Measurements from ENCODE around the gene NID2.

The NID2 gene

DNA sequence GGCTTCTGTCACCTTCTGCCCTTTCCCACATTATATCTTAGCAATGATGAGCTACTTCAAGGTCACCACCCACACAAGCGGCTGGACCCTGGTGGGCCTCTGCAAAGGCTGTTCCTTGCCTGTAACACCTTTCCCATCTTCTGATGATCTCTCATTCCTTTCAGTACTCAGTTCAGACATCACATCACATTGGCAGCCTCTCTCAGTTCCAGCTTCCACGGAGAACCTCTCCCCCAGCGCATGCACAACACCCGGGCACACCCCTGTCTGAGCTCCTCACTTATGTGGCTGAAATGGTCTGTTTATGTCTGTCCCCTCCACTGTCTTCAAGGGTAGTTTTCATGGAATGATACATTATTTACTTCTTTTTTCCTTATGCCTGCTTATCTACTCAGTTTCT lies 6.5 kb upstream of the NID2 start:
- TF ChIP-seq, protein P1, sequence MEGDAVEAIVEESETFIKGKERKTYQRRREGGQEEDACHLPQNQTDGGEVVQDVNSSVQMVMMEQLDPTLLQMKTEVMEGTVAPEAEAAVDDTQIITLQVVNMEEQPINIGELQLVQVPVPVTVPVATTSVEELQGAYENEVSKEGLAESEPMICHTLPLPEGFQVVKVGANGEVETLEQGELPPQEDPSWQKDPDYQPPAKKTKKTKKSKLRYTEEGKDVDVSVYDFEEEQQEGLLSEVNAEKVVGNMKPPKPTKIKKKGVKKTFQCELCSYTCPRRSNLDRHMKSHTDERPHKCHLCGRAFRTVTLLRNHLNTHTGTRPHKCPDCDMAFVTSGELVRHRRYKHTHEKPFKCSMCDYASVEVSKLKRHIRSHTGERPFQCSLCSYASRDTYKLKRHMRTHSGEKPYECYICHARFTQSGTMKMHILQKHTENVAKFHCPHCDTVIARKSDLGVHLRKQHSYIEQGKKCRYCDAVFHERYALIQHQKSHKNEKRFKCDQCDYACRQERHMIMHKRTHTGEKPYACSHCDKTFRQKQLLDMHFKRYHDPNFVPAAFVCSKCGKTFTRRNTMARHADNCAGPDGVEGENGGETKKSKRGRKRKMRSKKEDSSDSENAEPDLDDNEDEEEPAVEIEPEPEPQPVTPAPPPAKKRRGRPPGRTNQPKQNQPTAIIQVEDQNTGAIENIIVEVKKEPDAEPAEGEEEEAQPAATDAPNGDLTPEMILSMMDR (IDR thresholded peaks at IDR 0.05; ENCODE audit: borderline replicate concordance, insufficient read depth, low read depth, low read length) = no peak
- no peak overlapping the region for H3K4me3 ChIP-seq (ENCODE audit: low read depth, low read length)

DNA sequence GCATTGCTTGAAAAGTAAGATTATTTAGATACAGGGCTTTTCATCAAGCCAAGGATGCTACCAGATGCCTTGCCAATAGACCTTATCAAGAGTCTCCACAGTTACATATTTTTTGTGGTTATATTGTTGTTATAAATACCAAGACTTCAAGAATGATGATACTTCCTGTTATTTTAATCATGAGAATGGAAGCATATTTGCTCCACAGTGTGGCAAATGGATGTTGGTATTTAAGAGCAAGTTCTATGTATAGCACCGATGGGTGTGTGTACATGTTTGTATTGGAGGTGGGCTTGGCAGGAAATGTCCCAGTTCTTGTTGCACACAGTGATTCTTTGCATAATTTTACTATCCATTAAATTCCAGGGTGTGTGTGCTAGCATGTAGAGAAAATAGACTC lies 4.4 kb upstream of the NID2 start:
- no peak overlapping the region for H3K4me3 ChIP-seq (ENCODE audit: low read depth, low read length)
- TF ChIP-seq, protein P1 (IDR thresholded peaks at IDR 0.05; ENCODE audit: borderline replicate concordance, insufficient read depth, low read depth, low read length) = no peak

DNA sequence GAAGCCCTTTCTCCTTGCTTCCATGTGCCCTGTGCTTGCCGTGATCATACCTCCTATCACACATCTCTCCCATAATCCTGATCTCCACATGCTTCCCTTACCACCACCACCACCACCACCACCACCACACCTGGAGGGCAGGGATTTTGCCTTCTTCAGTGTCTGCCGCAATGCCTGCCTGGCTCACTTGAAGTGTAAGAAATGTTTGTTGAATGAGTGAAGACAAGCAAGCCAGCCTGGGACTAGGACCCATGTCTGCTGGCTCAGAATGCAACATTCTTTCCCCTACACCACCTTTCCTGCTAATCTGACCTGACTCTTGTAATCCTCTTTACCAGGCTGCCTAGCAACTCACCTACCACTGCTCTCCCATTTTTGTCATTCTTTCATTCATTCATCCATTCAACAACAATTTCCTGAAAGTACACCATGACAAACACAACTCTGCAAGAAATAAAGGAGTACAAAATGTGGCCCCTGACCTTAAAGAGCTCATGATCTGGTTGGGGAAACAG lies 3.5 kb upstream of the NID2 start:
- no peak overlapping the region for H3K4me3 ChIP-seq (ENCODE audit: low read depth, low read length)
- TF ChIP-seq, protein P1 (IDR thresholded peaks at IDR 0.05; ENCODE audit: borderline replicate concordance, insufficient read depth, low read depth, low read length) = no peak

DNA sequence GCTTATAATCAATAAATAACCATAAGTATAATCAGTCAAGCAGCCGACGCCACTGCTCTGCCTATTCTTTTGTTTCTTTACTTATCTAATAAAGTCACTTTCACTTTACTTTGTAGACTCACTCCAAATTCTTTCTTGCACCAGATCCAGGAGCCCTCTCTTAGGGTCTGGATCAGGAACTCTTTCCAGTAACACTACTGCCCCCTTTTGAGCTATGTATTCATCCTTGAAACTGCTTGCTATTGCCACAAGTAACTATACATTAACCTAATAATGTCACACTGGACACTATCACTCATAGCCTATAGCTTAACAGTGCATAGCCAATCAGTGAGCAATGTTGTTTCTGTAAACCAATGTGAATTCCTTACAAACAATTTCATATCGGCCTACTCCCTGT lies 2.8 kb upstream of the NID2 start:
- TF ChIP-seq, protein P1 (IDR thresholded peaks at IDR 0.05; ENCODE audit: borderline replicate concordance, insufficient read depth, low read depth, low read length) = no peak
- H3K4me3 ChIP-seq (ENCODE audit: low read depth, low read length) = no peak overlapping the region

DNA sequence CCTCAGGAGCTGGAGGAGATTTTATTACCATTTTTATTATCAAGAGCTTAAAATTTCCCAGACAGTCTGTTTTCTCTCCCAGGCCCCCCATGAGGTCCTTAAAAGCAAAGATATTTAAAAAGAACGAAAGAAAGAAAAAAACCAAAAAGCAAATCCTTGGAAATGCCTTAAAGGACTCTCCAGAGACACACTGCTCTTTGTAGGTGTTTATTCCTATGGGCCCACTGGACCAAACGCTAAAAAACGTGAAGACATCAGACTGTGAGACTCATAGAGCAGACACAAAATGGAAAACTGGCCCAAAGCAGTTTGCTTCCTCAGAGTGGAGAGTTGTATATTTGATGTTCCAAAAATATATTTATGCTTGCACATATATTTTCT lies 1.2 kb upstream of the NID2 start:
- no peak overlapping the region for H3K4me3 ChIP-seq (ENCODE audit: low read depth, low read length)
- TF ChIP-seq, protein P1 (IDR thresholded peaks at IDR 0.05; ENCODE audit: borderline replicate concordance, insufficient read depth, low read depth, low read length) = no peak

DNA sequence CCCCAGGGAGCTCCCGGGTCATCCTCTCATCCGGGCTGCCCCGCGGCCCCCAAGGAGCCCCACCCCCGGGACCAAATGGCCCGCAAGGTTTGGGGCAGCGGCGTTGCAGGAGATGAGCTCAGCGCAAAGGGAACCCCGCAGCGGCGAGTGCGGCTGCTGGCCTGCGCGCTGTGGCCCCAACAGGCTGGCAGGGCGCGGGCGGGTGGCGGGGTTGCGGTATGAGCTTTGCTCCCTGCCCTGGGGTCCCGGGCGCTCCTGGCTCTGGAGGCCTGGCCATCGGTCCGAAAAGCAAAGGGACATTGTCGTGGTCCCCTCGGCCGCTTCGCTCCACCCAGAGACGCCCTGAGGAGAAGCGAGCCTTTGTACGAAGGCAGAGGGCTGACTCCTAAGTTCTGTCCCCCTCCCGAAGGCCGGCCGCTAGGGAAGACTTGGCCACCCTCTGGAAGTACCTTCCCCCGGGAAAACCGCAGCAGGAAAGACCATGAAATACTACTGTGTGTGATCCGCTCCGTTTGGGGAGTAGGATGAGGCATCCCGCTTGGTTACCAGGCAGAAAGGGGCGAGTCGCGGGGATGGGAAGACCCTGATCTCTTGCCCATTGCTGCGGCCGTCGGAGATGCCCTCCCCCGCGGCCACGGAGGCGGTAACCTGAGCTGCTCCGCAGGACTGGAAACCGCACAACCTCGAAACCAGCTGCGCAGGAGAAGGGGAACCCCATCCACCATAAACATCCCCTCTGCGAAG lies 620 bp upstream of the NID2 start:
- TF ChIP-seq, protein P1 (IDR thresholded peaks at IDR 0.05; ENCODE audit: borderline replicate concordance, insufficient read depth, low read depth, low read length) = no peak
- no peak overlapping the region for H3K4me3 ChIP-seq (ENCODE audit: low read depth, low read length)
